ENCODE data around the gene ATP5F1E. TPM values are rescaled to one million over a fixed set of nuclear protein-coding genes. Genes with fewer than 3 reads are reported as not detected.

Gene ATP5F1E
- total RNA-seq, 1 donor from 2014 or later, result 17.1 TPM

DNA sequence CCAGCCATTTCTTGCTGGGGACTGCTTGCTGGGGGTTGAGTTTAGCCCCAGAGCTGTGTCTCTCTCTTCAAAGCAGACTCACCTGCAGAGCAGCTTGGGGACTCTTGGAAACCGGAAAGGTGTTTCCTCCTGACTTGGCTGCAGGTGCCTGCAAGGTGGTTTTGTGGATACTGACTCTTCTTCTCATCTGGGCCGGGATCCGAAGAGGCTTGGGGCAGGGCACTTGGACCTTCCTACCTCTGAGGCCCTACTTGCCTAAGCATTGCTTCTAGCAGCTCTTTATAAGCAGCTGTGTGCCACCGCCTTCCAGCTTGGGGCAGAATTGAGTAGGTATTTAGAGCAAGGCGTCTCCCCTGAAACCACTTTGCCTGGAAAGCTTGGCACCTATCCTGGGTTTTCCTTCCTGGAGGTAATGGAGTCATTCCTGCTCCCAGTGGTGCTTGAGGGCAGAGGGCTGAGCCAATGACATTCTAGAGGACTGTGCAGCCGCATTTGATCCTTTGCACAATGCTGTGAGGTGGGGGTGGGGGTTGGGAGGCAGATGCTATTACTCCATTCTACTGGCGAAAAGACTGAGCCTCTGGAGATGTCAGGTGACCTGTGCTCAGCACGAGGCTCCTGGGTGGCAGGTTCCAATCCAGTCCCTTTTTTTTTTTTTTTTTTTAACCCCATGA is 21.7 kb downstream of the ATP5F1E start:
- DNase-seq (ENCODE audit: low read depth), result peak; percentile 69
- Histone ChIP-seq H3K36me3 (ENCODE audit: control insufficient read depth, insufficient read depth, low read length) (no peaks in the 10 kb centered on the region), H3K27me3 (ENCODE audit: control insufficient read depth, insufficient read depth, low read length) (no peaks in the 10 kb centered on the region), H3K4me3 (ENCODE audit: low read depth, low read length) (no peak overlapping the region)
- no peak for FAIRE-seq
- TF ChIP-seq, protein P1, sequence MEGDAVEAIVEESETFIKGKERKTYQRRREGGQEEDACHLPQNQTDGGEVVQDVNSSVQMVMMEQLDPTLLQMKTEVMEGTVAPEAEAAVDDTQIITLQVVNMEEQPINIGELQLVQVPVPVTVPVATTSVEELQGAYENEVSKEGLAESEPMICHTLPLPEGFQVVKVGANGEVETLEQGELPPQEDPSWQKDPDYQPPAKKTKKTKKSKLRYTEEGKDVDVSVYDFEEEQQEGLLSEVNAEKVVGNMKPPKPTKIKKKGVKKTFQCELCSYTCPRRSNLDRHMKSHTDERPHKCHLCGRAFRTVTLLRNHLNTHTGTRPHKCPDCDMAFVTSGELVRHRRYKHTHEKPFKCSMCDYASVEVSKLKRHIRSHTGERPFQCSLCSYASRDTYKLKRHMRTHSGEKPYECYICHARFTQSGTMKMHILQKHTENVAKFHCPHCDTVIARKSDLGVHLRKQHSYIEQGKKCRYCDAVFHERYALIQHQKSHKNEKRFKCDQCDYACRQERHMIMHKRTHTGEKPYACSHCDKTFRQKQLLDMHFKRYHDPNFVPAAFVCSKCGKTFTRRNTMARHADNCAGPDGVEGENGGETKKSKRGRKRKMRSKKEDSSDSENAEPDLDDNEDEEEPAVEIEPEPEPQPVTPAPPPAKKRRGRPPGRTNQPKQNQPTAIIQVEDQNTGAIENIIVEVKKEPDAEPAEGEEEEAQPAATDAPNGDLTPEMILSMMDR (IDR thresholded peaks at IDR 0.05; ENCODE audit: insufficient read depth, low read length, severe bottlenecking), result no peak

DNA sequence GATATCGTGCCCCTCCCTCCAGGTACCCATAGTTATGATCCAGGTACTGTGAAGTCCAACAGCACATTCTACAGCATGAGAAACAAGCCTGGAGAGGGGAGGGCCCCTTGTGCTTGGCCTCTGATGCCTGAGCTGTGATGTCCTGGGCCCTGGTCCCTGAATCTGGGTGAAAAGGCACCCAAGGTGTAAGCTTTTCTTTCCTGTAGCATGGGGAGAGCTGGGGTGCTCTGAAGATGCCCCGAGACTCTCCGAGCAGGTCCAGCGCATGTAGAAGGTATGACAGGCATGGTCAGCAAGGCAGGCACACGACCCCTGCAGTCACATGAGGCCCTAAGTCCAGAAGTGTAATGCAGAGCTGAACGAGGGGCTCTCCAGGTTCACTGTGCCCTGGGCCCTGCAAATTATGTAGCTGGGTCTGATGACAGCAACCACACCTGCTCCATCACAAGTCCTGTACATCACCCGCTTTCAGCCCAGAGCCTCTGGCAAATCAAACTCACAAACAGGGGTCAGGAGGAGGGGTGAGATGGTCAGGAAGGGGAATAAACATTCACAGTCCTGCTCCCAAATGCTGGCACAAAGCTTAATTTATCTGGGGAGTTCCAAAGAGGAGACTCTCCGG is 23.3 kb downstream of the ATP5F1E start:
- FAIRE-seq, result no peak
- TF ChIP-seq, protein P1 (IDR thresholded peaks at IDR 0.05; ENCODE audit: insufficient read depth, low read length, severe bottlenecking), result no peak

DNA sequence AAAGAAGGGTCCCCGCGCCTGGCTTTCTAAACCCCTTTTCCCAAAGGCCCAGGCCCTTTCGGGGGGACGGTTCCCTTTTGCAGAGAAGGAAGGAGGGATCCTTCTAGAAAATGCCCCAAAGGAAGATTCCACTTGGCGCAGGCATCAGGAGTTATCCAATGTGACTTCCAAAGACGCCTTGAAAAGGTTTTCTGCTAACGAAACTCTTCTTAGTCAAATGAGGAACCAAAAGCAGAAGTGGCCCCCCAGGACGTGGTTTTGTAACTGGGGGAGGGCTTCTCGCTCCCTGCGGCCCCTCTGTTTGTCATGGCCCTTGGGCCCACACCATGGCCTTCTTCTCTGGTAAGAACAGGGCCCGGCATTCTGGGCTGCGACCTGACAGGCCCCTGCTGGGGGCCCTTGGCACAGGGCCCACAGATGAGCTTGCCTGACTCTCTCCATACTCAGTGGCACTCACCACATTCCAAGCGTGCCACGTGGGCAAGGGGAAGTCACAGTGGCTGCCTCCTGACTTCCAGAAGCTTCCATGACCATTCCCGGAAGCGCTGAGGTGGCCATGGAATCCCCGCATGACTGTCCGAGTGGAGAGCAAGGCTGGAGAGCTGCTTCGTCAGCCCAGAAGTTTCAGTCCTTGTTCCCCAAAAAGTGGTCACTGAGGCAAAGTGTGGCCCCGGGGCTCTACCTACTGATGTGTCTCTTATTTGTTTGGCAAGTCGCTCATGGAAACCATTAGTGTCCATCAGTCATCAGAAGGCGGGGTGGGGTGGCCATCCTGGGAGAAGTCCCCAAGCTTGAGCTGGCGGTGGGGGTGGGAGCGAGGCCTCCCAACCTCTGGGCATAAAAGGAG is 24.2 kb downstream of the ATP5F1E start:
- no peak overlapping the region for H3K4me3 ChIP-seq (ENCODE audit: low read depth, low read length)
- no peaks in the 10 kb centered on the region for H3K27me3 ChIP-seq (ENCODE audit: control insufficient read depth, insufficient read depth, low read length)
- H3K36me3 ChIP-seq (ENCODE audit: control insufficient read depth, insufficient read depth, low read length), result peaks cover 3% of the 10 kb centered on the region
- FAIRE-seq (no peak), DNase-seq (ENCODE audit: low read depth) (no peak)
- TF ChIP-seq, protein P1 (IDR thresholded peaks at IDR 0.05; ENCODE audit: insufficient read depth, low read length, severe bottlenecking), result no peak

More for the DNA sequence above, 23.3 kb downstream of the ATP5F1E start:
- Histone ChIP-seq H3K27me3 (ENCODE audit: control insufficient read depth, insufficient read depth, low read length) (no peaks in the 10 kb centered on the region), H3K36me3 (ENCODE audit: control insufficient read depth, insufficient read depth, low read length) (peaks cover 3% of the 10 kb centered on the region), H3K4me3 (ENCODE audit: low read depth, low read length) (no peak overlapping the region)
- no peak for DNase-seq (ENCODE audit: low read depth)

DNA sequence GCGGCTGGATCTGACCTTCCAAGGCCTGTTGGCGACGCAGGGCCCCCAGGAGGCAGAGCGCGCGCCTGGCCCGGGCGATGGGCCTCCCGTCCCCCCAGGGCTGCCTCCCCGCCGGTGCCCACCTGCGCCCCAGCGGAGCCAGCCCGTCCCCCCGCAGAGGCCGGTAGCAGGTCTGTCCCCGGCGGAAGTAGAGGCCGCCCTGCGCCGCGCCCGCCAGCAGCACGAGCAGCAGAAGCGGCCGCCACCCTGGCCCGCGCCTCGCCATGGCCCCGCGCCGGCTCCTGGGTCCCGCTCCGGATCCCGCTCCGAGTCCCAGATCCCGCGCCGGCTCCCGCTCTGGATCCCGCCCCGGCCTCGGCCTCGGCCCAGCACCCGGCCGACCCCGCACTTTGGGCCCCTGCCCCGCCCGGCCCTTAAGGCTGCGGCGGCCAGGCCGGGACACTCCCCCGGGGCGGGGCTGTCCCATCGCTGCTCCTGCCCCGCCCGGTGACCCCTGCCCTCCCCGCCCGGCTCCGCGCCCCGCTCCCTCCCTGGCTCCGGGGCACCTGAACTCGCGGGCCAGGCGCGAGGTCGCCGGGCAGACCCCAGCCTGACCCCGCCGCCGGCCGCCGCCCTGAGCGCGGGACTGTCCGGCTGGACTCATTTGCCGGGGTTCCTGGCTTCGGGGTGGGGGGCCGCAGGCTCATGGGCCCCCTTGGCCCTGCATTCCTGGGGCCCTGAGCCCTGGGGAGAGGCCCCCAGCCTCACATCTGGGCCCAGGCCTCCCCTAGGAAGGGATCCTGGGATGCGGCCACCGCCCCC is 25.1 kb downstream of the ATP5F1E start, which contains the start of gene CTSZ:
CTSZ (minus strand) TSS at position 391 of the 801 bp plus-strand sequence; CDS start at position 265, 126 bp downstream.
- FAIRE-seq (no peak), DNase-seq (ENCODE audit: low read depth) (no peak)
- peak within 1 kb of the TSS; percentile 70 for H3K4me3 ChIP-seq (ENCODE audit: low read depth, low read length)
- H3K27me3 ChIP-seq (ENCODE audit: control insufficient read depth, insufficient read depth, low read length), result no peaks in the 10 kb centered on the region
- peaks cover 3% of the 10 kb centered on the region for H3K36me3 ChIP-seq (ENCODE audit: control insufficient read depth, insufficient read depth, low read length)
- TF ChIP-seq, protein P1 (IDR thresholded peaks at IDR 0.05; ENCODE audit: insufficient read depth, low read length, severe bottlenecking), result no peak

DNA sequence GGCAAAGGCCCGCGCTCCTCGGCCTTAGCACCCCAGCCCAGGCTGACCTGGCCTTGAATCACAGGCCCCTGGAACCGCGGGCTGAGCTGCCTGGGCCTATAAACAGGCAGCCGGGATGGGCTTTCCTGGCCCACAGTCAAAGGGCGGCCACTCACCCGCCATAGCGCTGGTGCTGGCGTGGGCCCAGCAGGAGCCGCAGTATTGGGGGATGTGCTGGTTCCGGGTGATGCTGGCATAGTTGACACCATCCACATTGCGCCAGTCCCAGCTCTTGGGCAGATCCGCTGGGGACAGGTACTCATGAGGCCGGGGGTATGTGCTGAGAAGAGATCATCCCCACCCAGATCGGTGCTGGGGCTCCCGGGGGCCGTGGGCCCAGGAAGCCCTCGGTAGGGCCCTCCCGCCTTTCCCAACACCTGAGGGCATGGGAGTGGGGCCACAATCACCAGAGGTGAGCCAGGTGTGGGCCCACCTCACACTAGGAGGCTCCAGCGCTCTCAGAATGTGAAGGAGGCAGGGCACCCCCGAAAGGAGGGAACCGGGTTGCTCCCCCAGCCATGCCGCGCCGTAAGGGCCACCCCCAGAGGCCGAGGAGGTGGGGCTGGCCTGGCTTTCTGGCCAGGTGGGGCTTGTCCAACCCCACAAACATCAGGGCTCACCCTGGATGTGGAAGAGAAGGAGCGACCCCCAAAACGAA is 25.8 kb downstream of the ATP5F1E start:
- DNase-seq (ENCODE audit: low read depth), result no peak
- TF ChIP-seq, protein P1 (IDR thresholded peaks at IDR 0.05; ENCODE audit: insufficient read depth, low read length, severe bottlenecking), result no peak
- FAIRE-seq, result no peak
- Histone ChIP-seq H3K4me3 (ENCODE audit: low read depth, low read length) (peak overlapping the region; percentile 70), H3K36me3 (ENCODE audit: control insufficient read depth, insufficient read depth, low read length) (peaks cover 7% of the 10 kb centered on the region), H3K27me3 (ENCODE audit: control insufficient read depth, insufficient read depth, low read length) (no peaks in the 10 kb centered on the region)
